ENCODE results near the gene CDK7. TPM values are rescaled to one million over a fixed set of nuclear protein-coding genes. Genes with fewer than 3 reads are reported as not detected.

The CDK7 gene
- total RNA-seq, 1 experiment from 2014 or later = 31.8 TPM

DNA sequence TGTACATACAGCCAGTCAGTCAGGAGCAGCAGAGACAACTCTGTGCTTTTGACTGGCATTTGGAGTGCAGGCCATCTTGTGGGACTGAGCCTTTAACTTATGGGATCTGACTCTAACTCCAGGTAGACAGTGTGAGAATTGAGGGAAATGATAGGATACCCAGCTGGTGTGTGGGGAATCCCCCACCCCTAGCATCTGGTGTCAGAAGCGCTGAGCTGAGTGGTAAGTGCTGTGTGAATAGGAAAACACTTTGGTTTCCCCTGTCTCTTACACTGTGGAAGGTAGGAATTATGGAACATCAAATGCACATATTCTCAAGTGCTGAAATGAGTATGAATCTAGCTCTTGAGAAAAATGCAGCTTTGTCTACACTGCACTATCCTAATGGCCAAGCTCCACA, 54.0 kb downstream of the CDK7 start:
- Mint-ChIP-seq H3K9me3 (ENCODE audit: low read depth, unreplicated experiment) (no peaks in the 10 kb centered on the region), H3K4me3 (ENCODE audit: low read depth, unreplicated experiment) (no peak overlapping the region), H3K27me3 (ENCODE audit: unreplicated experiment) (no peaks in the 10 kb centered on the region), H3K27ac (ENCODE audit: unreplicated experiment) (no peak overlapping the region), H3K4me1 (ENCODE audit: low read depth, unreplicated experiment) (no peaks in the 10 kb centered on the region), H3K36me3 (ENCODE audit: insufficient read depth, unreplicated experiment) (peaks cover 6% of the 10 kb centered on the region)
- no peak for DNase-seq
- no peak for TF ChIP-seq CTCF (IDR thresholded peaks at IDR 0.05; ENCODE audit: unreplicated experiment)
- CTCF ChIA-PET = no interaction called here
- no TSS peak for BruUV-seq (replicated peaks)
- intact Hi-C loops (cut with micrococcal nuclease; ENCODE audit: unreplicated experiment) = no loop called here

DNA sequence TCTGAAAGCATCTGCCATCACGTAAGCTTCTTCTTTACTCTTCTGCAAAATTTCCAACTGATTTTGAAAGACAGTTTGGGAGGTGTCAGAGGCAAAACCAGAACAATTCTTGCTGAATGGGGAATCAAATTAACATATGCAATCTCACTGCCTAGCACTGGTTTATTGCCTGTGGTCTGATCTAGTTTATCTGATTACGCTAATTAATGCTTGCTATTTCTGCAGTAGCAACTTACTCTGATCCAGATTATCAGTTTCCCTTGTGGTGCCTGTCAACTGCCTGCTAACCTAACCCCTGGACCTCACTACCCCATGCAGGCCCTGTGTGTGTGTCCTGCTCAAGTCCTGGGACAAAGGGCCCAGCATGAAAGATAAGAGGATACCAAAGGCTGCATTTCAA, 57.6 kb downstream of the CDK7 start:
- no peak for TF ChIP-seq CTCF (IDR thresholded peaks at IDR 0.05; ENCODE audit: unreplicated experiment)
- BruUV-seq (replicated peaks) = no TSS peak
- no peaks in the 10 kb centered on the region for H3K27me3 Mint-ChIP-seq (ENCODE audit: unreplicated experiment)
- no peaks in the 10 kb centered on the region for H3K9me3 Mint-ChIP-seq (ENCODE audit: low read depth, unreplicated experiment)
- peaks cover 6% of the 10 kb centered on the region for H3K36me3 Mint-ChIP-seq (ENCODE audit: insufficient read depth, unreplicated experiment)
- no peak overlapping the region for H3K27ac Mint-ChIP-seq (ENCODE audit: unreplicated experiment)
- no peak overlapping the region for H3K4me3 Mint-ChIP-seq (ENCODE audit: low read depth, unreplicated experiment)
- CTCF ChIA-PET = interaction anchor here (1.2 kb wide), 1 partner anchor 16 kb away, joined by 5 read pairs; no protein-coding TSS in a partner anchor
- intact Hi-C loops (cut with micrococcal nuclease; ENCODE audit: unreplicated experiment) = no loop called here
- H3K4me1 Mint-ChIP-seq (ENCODE audit: low read depth, unreplicated experiment) = peaks cover 13% of the 10 kb centered on the region
- DNase-seq = no peak

GRCh38 chr5:69293882-69294281, 59.2 kb downstream of the CDK7 start:
- CTCF ChIA-PET = interaction anchor here (0.6 kb wide), 1 partner anchor 40 kb away, joined by 4 read pairs; no protein-coding TSS in a partner anchor
- peaks cover 6% of the 10 kb centered on the region for H3K36me3 Mint-ChIP-seq (ENCODE audit: insufficient read depth, unreplicated experiment)

GRCh38 chr5:69295088-69295754, 60.5 kb downstream of the CDK7 start:
- Mint-ChIP-seq H3K36me3 (ENCODE audit: insufficient read depth, unreplicated experiment) (peaks cover 6% of the 10 kb centered on the region), H3K27me3 (ENCODE audit: unreplicated experiment) (no peaks in the 10 kb centered on the region), H3K27ac (ENCODE audit: unreplicated experiment) (peak overlapping the region; percentile 68), H3K4me1 (ENCODE audit: low read depth, unreplicated experiment) (peaks cover 13% of the 10 kb centered on the region), H3K9me3 (ENCODE audit: low read depth, unreplicated experiment) (no peaks in the 10 kb centered on the region), H3K4me3 (ENCODE audit: low read depth, unreplicated experiment) (no peak overlapping the region)
- DNase-seq = peak; percentile 4
- BruUV-seq (replicated peaks) = no TSS peak
- CTCF ChIA-PET = interaction anchor here (1.2 kb wide), 1 partner anchor 23 kb away, joined by 3 read pairs; no protein-coding TSS in a partner anchor
- TF ChIP-seq CTCF (IDR thresholded peaks at IDR 0.05; ENCODE audit: unreplicated experiment) = no peak
- intact Hi-C loops (cut with micrococcal nuclease; ENCODE audit: unreplicated experiment) = no loop called here

More at GRCh38 chr5:69293882-69294281, 59.2 kb downstream of the CDK7 start:
- no peak for DNase-seq
- Mint-ChIP-seq H3K4me1 (ENCODE audit: low read depth, unreplicated experiment) (peaks cover 13% of the 10 kb centered on the region), H3K4me3 (ENCODE audit: low read depth, unreplicated experiment) (no peak overlapping the region), H3K9me3 (ENCODE audit: low read depth, unreplicated experiment) (no peaks in the 10 kb centered on the region), H3K27me3 (ENCODE audit: unreplicated experiment) (no peaks in the 10 kb centered on the region), H3K27ac (ENCODE audit: unreplicated experiment) (no peak overlapping the region)
- intact Hi-C loops (cut with micrococcal nuclease; ENCODE audit: unreplicated experiment) = no loop called here
- TF ChIP-seq CTCF (IDR thresholded peaks at IDR 0.05; ENCODE audit: unreplicated experiment) = no peak
- no TSS peak for BruUV-seq (replicated peaks)

All from Calu3 (cell line).